ENCODE results near the gene ASPHD1.
"Not testable (repeated sequence)": the region's sequence is repeated elsewhere in the genome, so short reads cannot be mapped to it uniquely, and the experiment has no call there.

ASPHD1 gene

GRCh38 chr16:29877266-29877961, 22.9 kb upstream of the ASPHD1 start:
- no peak for DNase-seq (ENCODE audit: low read depth, low spot score)

GRCh38 chr16:29878172-29878571, 22.1 kb upstream of the ASPHD1 start:
- no peak for DNase-seq (ENCODE audit: low read depth, low spot score)

GRCh38 chr16:29881050-29881449, 19.2 kb upstream of the ASPHD1 start:
- DNase-seq (ENCODE audit: low read depth, low spot score) = no peak

GRCh38 chr16:29883987-29884386, 16.3 kb upstream of the ASPHD1 start:
- no peak for DNase-seq (ENCODE audit: low read depth, low spot score)

- not testable (repeated sequence) for DNase-seq (ENCODE audit: low read depth, low spot score)
Observed at GRCh38 chr16:29889372-29889771, 10.9 kb upstream of the ASPHD1 start.

GRCh38 chr16:29891525-29892457, 8.5 kb upstream of the ASPHD1 start:
- no peak for DNase-seq (ENCODE audit: low read depth, low spot score)

GRCh38 chr16:29892458-29892813, 7.9 kb upstream of the ASPHD1 start:
- DNase-seq (ENCODE audit: low read depth, low spot score) = no peak

GRCh38 chr16:29893553-29893952, 6.7 kb upstream of the ASPHD1 start:
- DNase-seq (ENCODE audit: low read depth, low spot score) = no peak

- no peak for DNase-seq (ENCODE audit: low read depth, low spot score)
Observed at GRCh38 chr16:29894352-29894751, 5.9 kb upstream of the ASPHD1 start.

GRCh38 chr16:29896841-29897240, 3.4 kb upstream of the ASPHD1 start:
- no peak for DNase-seq (ENCODE audit: low read depth, low spot score)

GRCh38 chr16:29897333-29897732, 3.0 kb upstream of the ASPHD1 start:
- DNase-seq (ENCODE audit: low read depth, low spot score) = no peak

GRCh38 chr16:29898135-29898803, 2.0 kb upstream of the ASPHD1 start:
- DNase-seq (ENCODE audit: low read depth, low spot score) = no peak

GRCh38 chr16:29898804-29899515, 1.3 kb upstream of the ASPHD1 start:
- DNase-seq (ENCODE audit: low read depth, low spot score) = peak; percentile 76

GRCh38 chr16:29899516-29900101, 679 bp upstream of the ASPHD1 start, which contains the start of gene SEZ6L2:
Gene SEZ6L2 (minus strand): TSS chr16:29899550. CDS start chr16:29899019, 531 bp downstream.
- peak; percentile 94 for DNase-seq (ENCODE audit: low read depth, low spot score)

GRCh38 chr16:29900888-29901606, 759 bp downstream of the ASPHD1 start:
- DNase-seq (ENCODE audit: low read depth, low spot score) = no peak

GRCh38 chr16:29901607-29901945, 1.3 kb downstream of the ASPHD1 start:
- no peak for DNase-seq (ENCODE audit: low read depth, low spot score)

GRCh38 chr16:29903590-29903989, 3.3 kb downstream of the ASPHD1 start:
- no peak for DNase-seq (ENCODE audit: low read depth, low spot score)

GRCh38 chr16:29904947-29905346, 4.7 kb downstream of the ASPHD1 start:
- no peak for DNase-seq (ENCODE audit: low read depth, low spot score)

GRCh38 chr16:29905668-29906067, 5.4 kb downstream of the ASPHD1 start:
- DNase-seq (ENCODE audit: low read depth, low spot score) = no peak

GRCh38 chr16:29906520-29907244, 6.4 kb downstream of the ASPHD1 start:
- no peak for DNase-seq (ENCODE audit: low read depth, low spot score)

All from astrocyte of the hippocampus (primary cell).